ENCODE data around the gene RAB11FIP2. TPM values are rescaled to one million over a fixed set of nuclear protein-coding genes. Genes with fewer than 3 reads are reported as not detected.

RAB11FIP2 gene
- total RNA-seq, 1 donor from 2014 or later = 12.6 TPM

DNA sequence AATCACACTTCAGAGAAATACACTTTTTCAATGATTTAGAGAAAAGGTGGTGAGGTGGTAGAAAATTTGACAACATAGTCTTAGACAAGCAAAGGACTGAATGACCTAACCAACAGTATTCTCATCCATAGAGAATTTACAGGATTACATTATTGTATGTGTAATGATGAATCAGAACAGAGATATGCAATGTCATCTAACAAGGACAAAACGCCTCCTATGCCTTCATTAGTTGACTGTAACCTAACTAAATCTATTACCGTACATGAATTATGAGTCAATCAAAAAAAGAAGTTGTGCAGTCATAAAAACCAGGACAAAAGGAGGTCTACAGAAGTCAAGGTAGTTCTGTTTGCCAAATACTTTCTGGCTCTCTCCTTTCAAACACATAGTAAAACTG is 66.5 kb downstream of the RAB11FIP2 start:
- DNase-seq (ENCODE audit: low read depth) (peak; percentile 95), FAIRE-seq (no peak)
- Histone ChIP-seq H3K4me3 (ENCODE audit: low read depth, low read length) (no peak overlapping the region), H3K36me3 (ENCODE audit: control insufficient read depth, insufficient read depth, low read length) (no peaks in the 10 kb centered on the region), H3K27me3 (ENCODE audit: control insufficient read depth, insufficient read depth, low read length) (no peaks in the 10 kb centered on the region)
- TF ChIP-seq, protein P1, sequence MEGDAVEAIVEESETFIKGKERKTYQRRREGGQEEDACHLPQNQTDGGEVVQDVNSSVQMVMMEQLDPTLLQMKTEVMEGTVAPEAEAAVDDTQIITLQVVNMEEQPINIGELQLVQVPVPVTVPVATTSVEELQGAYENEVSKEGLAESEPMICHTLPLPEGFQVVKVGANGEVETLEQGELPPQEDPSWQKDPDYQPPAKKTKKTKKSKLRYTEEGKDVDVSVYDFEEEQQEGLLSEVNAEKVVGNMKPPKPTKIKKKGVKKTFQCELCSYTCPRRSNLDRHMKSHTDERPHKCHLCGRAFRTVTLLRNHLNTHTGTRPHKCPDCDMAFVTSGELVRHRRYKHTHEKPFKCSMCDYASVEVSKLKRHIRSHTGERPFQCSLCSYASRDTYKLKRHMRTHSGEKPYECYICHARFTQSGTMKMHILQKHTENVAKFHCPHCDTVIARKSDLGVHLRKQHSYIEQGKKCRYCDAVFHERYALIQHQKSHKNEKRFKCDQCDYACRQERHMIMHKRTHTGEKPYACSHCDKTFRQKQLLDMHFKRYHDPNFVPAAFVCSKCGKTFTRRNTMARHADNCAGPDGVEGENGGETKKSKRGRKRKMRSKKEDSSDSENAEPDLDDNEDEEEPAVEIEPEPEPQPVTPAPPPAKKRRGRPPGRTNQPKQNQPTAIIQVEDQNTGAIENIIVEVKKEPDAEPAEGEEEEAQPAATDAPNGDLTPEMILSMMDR (IDR thresholded peaks at IDR 0.05; ENCODE audit: insufficient read depth, low read length, severe bottlenecking) = no peak

DNA sequence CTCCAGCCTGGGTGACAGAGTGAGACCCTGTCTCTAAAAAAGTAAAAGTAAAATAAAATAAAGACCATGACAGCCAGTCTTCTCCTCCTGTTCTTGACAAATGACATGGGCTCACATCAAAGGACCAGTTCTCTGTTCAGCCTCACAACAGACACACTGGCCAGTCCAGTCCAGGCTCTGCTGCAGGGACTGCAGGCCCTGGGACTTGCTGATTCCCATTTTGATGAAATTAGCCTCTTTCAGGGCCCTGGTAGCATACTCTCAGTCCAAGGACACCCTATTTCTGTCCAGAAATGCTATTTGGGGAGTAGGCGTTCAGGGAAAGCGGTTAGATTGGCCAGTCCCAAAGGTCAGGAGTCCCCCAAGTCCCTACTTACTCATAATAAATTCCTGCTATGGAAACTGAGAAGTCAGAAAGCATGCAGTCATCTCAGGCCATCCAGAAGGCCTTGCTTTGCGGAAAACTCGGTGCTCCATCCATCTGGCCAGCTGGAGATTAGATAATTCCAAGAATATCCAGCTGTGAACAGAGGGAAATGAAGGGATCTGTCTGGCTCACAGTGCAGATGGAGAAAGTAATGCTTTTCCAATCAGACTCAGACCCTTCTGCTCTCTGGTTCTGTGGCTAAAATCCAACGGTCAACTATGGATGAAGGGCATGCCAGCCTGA is 74.4 kb downstream of the RAB11FIP2 start:
- DNase-seq (ENCODE audit: low read depth) (no peak), FAIRE-seq (no peak)
- TF ChIP-seq, protein P1 (IDR thresholded peaks at IDR 0.05; ENCODE audit: insufficient read depth, low read length, severe bottlenecking) = no peak
- no peaks in the 10 kb centered on the region for H3K27me3 ChIP-seq (ENCODE audit: control insufficient read depth, insufficient read depth, low read length)
- no peaks in the 10 kb centered on the region for H3K36me3 ChIP-seq (ENCODE audit: control insufficient read depth, insufficient read depth, low read length)
- H3K4me3 ChIP-seq (ENCODE audit: low read depth, low read length) = no peak overlapping the region

DNA sequence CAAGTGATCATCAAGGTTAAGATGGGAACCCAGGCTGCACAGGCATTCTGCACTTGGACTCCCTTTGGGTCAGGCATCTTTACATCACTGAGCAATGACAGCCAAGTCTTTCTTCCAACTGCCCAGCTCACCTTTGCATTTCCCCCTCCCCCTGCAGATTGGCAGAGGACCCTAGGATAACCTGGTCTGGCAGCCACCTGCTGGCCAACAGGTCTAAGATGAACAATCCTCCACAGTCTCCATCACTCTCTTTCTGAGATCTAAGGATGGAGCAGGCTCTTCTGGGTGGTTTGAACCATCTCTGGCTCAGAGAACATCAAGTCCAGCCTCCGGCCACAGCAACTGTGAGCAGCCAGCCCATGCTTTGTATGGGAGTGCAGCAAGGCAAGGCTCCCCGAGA is 75.8 kb downstream of the RAB11FIP2 start:
- TF ChIP-seq, protein P1 (IDR thresholded peaks at IDR 0.05; ENCODE audit: insufficient read depth, low read length, severe bottlenecking) = no peak
- FAIRE-seq (no peak), DNase-seq (ENCODE audit: low read depth) (no peak)
- Histone ChIP-seq H3K27me3 (ENCODE audit: control insufficient read depth, insufficient read depth, low read length) (no peaks in the 10 kb centered on the region), H3K4me3 (ENCODE audit: low read depth, low read length) (no peak overlapping the region), H3K36me3 (ENCODE audit: control insufficient read depth, insufficient read depth, low read length) (no peaks in the 10 kb centered on the region)

DNA sequence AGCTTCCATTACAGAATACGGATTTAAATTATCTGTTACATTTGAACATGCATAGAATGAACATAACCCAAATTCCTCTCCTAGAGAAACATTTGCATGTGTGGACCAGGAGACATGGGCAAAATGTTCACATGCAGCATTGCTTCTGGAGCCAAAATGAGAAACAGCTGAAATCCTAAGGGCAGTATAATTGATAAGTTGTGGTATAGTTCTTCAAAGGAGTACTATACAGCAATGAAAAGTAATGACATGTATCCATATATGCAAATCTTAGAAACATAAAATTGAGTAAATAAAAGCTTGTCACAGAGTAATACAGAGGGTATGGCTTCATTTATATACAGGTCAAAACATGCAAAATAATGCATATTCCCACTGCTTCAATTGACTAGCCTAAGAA is 77.1 kb downstream of the RAB11FIP2 start:
- DNase-seq (ENCODE audit: low read depth) = no peak
- TF ChIP-seq, protein P1 (IDR thresholded peaks at IDR 0.05; ENCODE audit: insufficient read depth, low read length, severe bottlenecking) = no peak
- Histone ChIP-seq H3K36me3 (ENCODE audit: control insufficient read depth, insufficient read depth, low read length) (no peaks in the 10 kb centered on the region), H3K27me3 (ENCODE audit: control insufficient read depth, insufficient read depth, low read length) (no peaks in the 10 kb centered on the region), H3K4me3 (ENCODE audit: low read depth, low read length) (no peak overlapping the region)
- FAIRE-seq = no peak

DNA sequence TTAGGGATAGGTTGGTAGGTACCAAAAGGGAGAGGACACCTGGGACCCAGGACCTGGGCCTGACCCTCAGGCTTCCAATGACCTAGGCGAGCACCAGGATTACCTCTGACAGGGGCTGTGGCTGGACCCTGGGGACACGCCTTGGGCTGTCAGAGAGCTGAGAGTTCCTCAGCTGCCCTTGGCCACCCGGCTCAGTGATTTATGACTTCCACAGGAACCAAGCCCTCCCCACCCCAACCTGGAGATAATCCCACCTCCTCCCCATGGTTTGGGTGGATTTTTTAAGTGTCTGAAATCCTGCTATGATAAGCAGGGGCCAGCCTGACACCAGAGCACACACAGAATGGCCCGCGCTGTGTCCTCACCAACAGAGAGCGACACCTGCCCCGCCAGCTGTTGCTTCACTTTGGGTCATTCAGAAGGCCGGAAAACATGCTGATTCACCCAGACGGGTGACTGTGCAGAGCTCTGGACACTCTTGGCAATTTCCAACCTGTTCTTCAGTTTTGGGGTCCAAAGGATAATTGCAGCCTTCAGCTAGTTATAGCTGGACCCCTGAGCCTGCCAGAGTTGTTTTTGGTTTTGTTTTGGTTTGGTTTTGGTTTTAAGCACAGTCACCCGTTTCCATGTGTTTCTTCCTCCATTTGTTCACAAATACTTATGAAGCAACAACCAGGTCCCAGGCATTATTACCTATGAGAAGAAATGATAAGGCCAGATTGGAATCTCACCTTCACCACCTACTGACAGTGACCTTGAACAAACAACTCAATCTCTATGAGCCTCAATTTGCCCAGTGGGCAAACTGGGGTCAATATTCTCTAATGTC is 78.2 kb downstream of the RAB11FIP2 start:
- TF ChIP-seq, protein P1 (IDR thresholded peaks at IDR 0.05; ENCODE audit: insufficient read depth, low read length, severe bottlenecking) = no peak
- FAIRE-seq = peak; percentile 83
- H3K4me3 ChIP-seq (ENCODE audit: low read depth, low read length) = no peak overlapping the region
- no peak for DNase-seq (ENCODE audit: low read depth)
- no peaks in the 10 kb centered on the region for H3K27me3 ChIP-seq (ENCODE audit: control insufficient read depth, insufficient read depth, low read length)
- no peaks in the 10 kb centered on the region for H3K36me3 ChIP-seq (ENCODE audit: control insufficient read depth, insufficient read depth, low read length)

Measured in bronchial epithelial cell (primary cell).